Measurements from ENCODE around the gene SLCO2B1.

SLCO2B1 gene

DNA sequence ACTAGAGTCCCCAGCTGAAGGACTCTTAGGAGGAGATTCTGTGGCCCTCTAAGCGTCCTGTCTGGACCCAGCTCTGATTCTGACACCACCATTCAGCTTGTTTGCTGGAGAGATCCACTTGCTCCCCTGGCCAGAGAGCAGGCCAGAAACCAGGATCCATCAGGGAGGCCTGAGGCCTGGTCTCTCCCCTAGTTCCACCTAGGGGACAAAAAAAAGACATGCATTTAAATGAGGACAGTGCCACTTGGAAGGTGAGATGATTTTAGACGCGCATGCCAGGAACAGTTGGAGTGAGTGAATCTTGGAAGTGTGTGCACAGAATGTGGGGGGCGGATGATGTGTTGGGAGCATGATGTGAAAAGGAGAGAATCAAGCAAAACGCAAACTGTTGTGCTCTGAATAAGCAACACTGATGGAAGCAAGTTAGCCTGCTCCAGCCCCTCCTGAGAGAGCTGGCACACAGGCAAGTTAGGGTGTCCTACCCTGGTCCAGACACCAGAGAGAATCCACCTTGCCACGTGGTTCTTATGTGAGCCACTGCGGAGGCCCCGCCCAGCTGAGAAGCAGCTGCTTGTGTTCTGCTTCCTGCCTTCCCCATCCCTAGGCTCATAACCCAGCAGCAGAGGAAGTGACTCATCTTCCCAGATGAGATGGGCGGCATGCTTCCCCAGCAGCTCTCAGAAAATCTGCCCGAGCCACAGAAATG lies 8.0 kb upstream of the SLCO2B1 start:
- DNase-seq: peak; percentile 83
- in situ Hi-C loops (cut with HindIII; ENCODE audit: low pct_ligation_motif_present, low pct_unique_long_range_greater_than_20kb, low sequenced_read_pairs): no loop called here

DNA sequence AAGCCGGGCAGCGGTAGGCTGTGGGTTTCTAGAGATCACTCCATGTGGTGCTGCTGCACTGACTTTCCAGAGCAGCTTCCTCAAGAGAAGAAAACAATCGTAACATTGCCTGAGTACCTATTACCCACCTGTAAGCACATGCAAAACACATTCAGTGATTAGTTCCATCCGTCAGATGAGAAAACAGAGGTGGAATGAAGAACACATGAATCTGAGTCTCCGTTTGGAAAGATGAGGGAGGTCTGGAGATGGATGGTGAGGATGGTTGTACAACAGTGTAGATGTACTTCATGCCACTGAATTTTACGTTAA lies 7.5 kb upstream of the SLCO2B1 start:
- in situ Hi-C loops (cut with HindIII; ENCODE audit: low pct_ligation_motif_present, low pct_unique_long_range_greater_than_20kb, low sequenced_read_pairs): no loop called here
- DNase-seq: no peak

DNA sequence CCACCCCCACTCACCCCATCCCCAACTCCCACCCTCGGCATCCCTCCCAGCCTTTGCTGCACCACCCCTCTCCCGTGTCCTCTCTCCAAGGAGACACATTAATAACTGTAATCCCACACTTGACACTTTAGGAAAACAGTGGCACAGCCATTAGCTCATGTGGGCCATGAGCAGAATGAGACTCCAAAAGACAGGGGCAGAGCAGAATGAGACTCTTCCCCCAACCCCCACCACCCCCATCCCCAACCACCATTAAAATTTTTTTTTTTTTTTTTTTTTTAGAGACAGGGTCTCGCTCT lies 6.2 kb upstream of the SLCO2B1 start:
- no peak for DNase-seq
- in situ Hi-C loops (cut with HindIII; ENCODE audit: low pct_ligation_motif_present, low pct_unique_long_range_greater_than_20kb, low sequenced_read_pairs): no loop called here

DNA sequence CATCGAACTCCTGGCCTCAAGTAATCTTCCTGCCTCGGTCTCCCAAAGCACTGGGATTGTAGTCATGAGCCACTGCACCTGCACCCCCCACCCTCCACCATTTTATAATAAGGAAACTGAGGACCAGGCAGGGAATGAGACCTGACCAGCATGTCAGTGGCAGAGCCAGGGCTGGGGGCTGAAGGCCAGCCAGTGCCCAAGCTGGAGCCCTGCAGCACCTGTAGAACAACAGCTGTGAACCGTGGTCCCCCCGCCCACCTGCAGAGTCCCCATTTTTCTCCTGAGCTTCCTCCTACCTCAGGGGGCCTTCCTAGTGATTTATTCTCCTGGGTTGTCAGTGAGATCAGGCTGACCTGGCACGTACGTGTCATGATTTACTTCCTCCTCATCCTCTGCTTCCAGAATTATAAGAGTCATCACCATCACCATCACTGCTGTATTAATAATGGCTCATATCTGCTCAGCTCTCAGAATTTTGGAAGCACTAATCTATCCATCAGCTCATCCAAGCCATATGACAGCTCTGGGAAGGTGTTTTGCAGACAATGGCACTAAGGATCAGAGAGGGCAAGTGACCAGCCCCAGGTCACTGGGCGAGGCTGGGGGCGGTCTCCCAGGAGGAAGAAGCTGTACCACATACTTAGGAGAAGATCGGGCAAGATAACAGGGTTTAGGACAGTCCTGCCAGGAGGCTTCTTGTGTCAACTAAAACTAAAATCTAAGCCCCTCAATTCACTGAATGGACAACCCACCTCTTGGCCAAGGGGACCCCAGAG lies 5.5 kb upstream of the SLCO2B1 start:
- no peak for DNase-seq
- in situ Hi-C loops (cut with HindIII; ENCODE audit: low pct_ligation_motif_present, low pct_unique_long_range_greater_than_20kb, low sequenced_read_pairs): no loop called here

DNA sequence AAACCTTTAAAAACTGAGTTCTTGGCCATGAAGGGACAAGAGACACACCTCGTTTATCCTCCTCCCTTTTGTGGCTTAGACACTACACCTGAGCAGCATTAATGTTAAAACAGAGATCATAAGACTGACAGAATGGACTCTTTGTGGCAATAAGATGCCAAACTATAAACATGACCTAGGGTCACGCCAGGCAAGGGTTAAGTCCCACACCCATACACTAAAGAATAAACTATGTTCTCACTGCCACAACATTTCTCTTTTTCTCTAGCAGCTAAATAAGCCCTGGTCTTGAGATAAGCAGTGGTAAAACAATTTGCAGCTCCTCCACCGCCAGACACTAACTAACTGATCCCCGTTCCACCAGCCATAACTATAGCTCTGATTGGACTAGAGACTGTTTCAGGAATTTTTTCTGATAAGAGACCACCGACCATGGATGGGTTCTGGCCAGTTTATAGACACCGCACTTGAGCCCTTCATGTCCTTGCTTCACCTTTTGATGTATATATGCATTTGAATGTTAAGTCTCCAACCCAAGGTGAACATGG lies 4.9 kb upstream of the SLCO2B1 start:
- in situ Hi-C loops (cut with HindIII; ENCODE audit: low pct_ligation_motif_present, low pct_unique_long_range_greater_than_20kb, low sequenced_read_pairs): no loop called here
- DNase-seq: no peak

DNA sequence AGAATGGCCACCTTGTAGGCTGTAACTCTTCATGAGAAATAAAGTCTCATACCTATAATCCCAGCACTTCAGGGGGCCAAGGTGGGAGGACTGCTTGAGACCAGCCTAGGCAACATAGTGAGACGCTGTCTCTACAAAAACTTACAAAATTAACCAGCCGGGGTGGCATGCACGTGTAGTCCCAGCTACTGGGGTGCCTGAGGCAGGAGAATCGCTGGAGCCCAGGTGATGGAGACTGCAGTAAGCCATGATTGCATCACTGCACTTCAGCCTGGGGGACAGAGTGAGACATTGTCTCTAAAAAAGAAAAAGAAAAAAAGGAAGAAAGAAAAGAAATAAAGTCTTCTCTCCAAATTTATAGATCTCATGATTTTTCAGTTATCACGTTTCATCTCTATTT lies 4.2 kb upstream of the SLCO2B1 start:
- DNase-seq: no peak

DNA sequence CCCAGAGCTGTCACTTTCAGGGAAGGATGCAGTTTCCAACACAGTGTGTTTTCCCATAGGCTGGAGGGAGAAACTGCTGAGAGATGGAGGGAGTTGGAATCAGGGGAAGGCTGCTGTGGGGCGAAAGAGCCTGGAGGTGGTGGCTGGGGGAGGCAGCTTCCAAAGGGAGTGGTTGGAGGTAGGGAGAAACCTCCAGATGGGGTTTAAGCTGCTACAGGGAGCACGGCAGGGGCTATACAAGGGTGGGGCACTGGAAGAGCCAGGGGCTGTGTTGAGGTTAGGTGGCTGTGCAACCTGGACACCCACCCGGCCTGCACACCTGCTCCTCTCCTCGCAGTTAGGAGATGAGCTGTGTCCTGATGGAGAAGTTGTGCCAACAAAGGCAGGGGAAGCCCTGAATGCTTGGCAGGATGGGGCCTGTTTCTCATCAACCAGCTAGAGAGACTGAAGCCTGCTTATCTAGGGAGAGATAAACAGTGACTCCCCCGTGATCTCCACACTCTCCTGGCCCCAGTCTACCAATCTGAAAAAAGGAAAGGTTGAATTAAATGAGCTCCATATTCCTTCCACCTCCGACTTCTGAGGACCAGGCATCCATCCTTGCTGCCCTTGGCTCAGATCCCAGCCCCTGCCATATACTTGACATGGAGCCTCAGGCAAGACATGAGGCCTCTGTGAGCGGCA lies 3.6 kb upstream of the SLCO2B1 start:
- no peak for DNase-seq
- in situ Hi-C loops (cut with HindIII; ENCODE audit: low pct_ligation_motif_present, low pct_unique_long_range_greater_than_20kb, low sequenced_read_pairs): no loop called here

More for the DNA sequence above, 4.2 kb upstream of the SLCO2B1 start:
- in situ Hi-C loops (cut with HindIII; ENCODE audit: low pct_ligation_motif_present, low pct_unique_long_range_greater_than_20kb, low sequenced_read_pairs): no loop called here

DNA sequence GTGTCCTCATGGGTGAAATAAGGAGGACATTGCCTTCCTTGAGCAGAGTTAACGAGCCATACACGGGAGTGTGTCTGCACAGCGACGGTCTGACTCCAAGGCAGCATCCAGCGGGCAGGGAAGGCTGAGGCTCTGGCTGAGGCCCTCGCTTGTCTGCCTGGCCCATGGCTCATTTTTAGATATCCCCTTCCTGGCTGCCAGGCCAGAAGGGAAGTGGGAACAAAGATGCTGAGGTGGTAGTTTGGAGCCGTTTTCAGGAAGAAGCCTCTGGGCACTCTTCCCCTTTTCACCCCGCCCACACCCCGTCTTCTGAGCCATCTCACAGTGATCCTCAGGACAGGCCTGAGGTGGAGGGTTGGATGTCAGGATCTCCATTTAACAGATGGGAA lies 3.0 kb upstream of the SLCO2B1 start:
- in situ Hi-C loops (cut with HindIII; ENCODE audit: low pct_ligation_motif_present, low pct_unique_long_range_greater_than_20kb, low sequenced_read_pairs): no loop called here
- DNase-seq: no peak

DNA sequence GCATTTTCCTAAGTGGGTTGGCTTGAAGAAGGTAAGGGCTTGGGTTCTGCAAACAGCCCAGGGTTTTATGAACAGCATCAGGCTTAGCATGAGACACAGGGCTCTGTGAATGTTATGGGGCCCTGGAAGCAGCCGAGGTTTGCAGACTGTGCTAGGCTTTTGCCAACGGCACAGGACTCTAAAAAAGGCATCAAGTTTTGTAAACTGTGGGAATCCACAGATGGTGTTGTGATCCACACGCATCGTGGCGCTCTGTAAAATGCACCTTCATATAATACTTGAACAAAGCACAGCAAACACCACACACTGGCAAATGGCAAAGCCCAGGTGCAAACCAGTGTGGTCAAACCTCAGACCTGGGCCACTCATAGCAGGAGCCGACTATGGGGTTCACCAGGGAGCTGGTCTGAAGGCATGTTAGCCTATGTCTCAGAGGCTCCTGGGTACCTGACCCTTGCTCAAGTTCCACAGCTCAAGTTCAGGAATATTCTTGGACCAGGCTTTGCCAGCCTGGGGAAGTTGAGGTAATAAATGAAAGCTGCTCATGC lies 2.4 kb upstream of the SLCO2B1 start:
- DNase-seq: no peak
- in situ Hi-C loops (cut with HindIII; ENCODE audit: low pct_ligation_motif_present, low pct_unique_long_range_greater_than_20kb, low sequenced_read_pairs): no loop called here

DNA sequence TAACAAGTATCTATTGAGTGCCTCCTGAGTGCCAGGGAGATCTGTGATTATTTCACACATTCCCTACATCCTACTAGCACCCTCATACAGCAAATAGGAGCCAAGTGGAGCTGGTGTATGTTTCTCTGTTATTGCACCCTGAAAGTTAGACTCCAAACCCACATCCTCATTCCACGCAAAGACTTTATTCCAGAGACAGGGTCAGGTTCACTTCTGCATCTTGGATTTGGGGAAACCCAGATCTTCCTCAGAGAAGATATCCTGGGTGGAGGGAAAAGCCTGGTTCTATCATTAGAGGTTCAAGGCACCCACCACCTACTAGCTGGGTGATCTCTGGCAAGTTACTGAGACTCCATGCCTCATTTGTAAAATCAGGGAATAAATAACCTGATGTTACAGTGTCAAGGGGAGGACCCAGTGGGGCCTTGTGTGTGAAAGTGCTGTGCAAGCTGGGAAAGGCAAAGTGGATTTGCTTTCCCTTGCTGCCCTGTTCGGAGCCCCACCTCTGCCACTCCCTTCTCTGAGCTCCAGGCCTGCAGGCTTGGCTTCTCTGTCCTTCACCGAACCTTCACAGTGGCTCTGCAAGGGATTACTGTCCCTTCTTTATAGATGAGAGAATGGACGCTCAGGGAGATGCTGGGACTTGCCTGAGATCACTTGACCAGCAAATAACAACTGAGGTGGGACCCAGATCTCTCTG lies 991 bp upstream of the SLCO2B1 start:
- DNase-seq: no peak
- in situ Hi-C loops (cut with HindIII; ENCODE audit: low pct_ligation_motif_present, low pct_unique_long_range_greater_than_20kb, low sequenced_read_pairs): no loop called here

DNA sequence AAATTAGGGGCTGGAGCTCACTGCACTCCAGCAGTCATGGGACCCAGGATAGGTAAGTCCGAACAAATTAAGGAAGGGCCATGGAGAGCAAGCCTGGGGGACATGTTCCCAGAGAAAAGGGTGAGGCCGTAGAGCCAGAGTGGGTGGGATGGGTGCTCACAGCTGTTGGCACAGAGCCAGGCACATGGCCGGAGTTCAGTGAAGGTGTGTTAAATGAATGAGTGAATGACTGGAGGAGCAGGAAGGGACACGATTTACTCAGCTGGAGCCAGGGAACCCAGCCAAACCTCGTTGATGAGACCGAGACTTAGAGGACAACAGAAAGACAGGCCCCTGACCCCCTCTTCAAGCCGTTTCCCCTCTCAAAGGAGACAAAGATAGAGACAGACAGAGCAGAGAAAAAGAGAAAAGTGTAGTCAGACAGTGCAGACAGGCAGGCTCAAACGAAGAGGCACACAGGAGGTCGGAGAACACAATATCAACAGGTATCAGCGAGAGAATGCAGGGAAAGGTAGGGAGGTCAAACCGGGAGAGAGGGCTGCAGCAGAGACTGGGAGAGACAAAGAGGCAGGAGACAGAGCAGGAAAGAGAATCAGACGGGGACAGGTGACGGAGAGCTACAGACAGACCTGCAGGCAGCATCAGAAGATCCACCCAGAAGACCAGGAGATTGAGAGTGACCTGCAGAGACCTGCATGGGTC lies 590 bp downstream of the SLCO2B1 start:
- in situ Hi-C loops (cut with HindIII; ENCODE audit: low pct_ligation_motif_present, low pct_unique_long_range_greater_than_20kb, low sequenced_read_pairs): no loop called here
- no peak for DNase-seq

DNA sequence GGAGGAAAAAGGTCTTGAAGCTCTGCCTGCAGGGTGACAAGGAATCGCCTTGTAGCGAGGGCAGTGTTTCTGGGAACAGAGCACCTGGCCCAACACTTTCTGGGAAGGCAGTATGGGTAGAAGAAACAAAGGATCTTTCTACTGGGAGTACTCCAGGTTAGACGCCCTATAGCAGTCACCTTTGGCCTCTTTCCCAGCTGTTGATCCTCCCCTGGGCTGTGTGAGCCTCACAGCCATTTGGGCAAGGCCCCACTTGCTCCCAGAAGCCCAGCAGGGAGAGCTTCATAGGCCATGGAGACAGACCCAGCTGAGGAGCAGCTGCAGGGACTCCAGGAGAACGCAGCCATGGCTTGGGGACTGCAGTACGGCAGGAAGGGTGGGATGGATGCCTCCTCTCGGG lies 1.2 kb downstream of the SLCO2B1 start:
- no peak for DNase-seq
- in situ Hi-C loops (cut with HindIII; ENCODE audit: low pct_ligation_motif_present, low pct_unique_long_range_greater_than_20kb, low sequenced_read_pairs): no loop called here

DNA sequence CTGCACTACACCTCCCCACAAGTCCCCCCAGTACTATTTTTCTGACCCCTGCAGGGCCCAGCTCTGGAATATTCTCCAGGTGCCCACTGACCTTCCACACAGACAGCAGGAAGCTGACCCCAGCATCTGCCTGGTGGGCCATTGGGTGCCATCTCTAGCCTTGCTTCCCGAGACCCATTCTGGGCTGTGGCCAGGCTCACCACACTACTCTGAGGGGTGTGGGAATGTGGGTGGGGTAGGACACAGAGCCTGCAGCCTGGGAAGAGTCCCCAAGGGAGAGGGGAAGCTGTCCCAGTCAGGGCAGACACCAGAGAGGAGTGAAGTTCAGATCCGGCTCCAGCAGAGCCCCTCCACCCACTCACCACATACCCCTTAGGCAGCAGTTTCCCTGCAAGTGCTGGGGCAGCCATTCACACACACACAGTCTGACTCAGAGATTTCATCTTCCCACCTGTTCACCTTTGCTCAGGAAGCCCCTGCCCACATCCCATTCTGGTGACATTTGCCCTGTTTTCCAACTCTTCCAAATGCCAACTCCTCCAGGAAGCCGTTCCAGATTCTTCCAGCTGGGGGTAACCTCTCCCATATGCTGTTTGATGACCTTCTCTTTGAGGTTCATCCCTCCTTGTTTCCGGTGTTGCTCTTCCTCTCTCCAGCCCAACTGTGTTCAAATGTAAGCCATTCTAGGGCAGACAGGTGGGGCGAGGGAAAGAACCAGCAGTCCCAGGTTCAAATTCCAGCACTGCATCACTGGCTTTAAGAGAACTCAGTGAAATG lies 1.9 kb downstream of the SLCO2B1 start:
- in situ Hi-C loops (cut with HindIII; ENCODE audit: low pct_ligation_motif_present, low pct_unique_long_range_greater_than_20kb, low sequenced_read_pairs): no loop called here
- DNase-seq: no peak

DNA sequence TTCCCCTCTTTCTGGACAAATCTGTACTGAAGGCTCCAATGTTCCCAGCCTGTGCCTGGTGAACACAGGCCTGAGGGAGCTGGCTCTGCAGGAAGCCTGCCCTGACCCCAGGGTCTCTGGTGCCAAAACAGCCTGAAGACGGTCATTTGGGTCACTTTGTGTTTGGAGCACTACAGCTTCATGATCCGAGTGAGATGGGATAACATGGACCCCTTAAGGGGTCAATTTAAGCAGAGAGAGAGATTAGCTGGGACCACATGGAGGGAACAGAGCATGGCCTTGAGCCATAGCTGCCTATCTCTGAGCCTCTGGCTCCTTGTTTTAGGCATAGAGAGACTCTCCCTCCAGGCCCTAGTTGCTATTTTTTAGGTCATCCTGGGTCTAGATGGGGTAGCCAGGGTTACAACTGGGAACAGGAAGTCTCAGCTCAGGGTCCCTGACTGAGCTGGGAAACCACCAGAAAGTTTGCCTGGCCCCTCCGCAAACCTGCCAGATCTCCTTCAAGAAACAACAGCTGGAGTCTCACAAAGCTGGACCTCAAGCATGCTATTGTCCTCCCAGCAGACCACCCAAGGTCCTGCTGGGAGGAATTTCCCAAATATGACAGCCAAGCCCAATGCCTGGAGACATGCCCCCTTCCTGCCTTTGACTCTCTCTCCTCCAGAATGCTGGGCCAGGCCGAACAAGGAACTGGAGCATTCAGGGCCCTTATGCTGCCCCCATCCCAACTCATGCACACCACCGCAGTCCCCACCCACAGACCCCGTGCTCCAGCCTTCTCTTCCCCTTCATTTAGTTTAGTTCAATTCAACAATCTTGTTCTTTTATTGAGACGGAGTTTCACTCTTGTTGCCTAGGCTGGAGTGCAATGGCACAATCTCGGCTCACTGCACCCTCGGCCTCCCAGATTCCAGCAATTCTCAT lies 4.0 kb downstream of the SLCO2B1 start:
- in situ Hi-C loops (cut with HindIII; ENCODE audit: low pct_ligation_motif_present, low pct_unique_long_range_greater_than_20kb, low sequenced_read_pairs): no loop called here
- no peak for DNase-seq

DNA sequence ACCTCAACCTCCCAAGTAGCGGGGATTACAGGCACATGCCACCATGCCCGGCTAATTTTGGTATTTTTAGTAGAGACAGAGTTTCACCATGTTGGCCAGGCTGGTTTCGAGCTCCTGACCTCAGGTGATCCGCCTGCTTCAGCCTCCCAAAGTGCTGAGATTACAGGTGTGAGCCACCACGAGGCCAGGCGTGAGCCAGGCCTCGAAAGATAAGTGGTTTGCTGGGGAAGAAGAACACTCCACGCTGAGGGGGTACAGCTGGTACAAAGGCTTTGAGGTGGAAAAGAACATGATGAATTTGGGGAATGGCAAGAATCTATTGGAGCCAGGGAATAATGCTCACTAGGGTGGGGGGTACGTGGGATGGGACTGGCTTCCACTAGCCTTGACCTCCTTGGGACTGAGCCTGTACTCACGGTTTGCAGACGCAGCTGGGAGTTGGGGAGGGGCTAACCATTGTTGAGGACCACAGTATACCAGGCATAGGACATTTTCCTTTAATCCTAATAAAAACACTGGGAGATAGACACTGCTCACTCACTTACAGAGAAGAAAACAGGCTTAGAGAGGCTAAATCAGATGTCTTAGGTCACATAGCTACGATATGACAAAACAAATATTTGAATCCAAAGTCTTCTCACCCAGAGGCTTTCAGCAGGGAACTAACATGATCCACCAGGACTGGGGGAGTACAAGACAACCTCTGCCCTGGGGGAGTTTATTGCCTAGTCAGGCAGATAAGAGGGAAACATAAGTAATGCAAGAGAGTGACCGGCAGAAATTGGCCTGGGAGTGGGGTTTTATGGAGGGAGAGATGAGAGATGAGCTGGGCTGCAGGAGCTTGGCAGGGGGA lies 4.9 kb downstream of the SLCO2B1 start:
- in situ Hi-C loops (cut with HindIII; ENCODE audit: low pct_ligation_motif_present, low pct_unique_long_range_greater_than_20kb, low sequenced_read_pairs): no loop called here
- DNase-seq: no peak

DNA sequence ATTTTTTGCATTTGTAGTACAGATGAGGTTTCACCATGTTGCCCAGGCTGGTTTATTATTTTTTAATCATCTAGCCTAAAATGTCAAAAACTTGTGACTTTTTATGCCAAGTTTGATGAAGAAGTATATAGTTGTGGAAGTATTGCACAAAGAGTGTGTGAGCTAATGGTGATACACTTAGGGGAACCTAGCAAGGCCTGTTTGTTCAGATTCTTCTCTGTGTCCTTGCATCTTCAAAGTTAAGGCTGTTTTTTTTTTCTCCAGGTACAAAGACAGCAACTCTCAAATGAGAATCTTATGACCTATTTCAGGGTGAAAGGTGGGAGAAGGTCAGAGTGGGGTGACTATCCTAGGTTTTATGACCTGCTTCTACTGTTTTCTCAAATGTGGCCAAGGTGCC lies 7.3 kb downstream of the SLCO2B1 start:
- in situ Hi-C loops (cut with HindIII; ENCODE audit: low pct_ligation_motif_present, low pct_unique_long_range_greater_than_20kb, low sequenced_read_pairs): no loop called here
- no peak for DNase-seq
